ENCODE results near the gene ADGRV1.

The ADGRV1 gene

DNA sequence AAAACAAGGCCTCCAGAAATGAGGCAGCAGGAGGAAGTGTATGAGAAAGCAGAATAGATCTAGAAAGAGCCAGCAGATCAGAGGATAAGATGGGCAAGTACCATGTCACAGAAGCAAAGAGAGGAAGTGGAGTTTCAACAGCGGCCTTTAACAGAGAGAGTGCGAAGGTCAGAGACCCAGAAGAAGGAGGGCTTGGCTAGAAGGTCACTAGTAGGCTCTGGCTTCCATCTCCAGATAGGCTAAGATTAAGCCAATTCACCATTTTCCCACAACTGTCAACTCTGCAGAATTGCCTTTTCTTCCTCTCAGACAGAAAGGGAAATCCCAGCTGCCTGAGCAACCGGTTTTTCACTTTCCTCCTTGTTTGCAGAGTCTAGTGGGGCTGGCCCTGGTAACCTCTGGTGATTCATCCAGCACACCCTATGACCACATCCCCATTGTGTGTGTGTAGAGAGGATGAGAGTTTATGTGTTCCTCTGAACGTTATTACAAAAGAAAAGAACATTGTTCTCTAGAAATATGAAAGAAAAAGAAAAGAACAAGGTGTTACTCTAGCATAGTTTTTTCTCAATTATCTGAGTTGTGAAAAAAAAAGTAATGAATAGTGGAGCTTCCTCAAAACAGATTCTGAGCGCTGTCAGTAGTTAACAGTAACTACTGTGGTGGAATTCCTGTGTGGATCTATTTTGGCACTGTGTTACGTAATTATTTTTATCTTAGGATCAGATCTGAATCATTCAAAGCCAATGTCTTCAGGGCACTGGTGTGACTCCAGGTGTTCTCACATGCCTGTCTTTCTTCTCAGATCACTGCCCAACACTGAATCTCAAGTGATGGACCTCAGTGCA is 604.2 kb downstream of the ADGRV1 start:
- DNase-seq (ENCODE audit: low read depth in 2 of 2), result peak; percentile 41 to 61

DNA sequence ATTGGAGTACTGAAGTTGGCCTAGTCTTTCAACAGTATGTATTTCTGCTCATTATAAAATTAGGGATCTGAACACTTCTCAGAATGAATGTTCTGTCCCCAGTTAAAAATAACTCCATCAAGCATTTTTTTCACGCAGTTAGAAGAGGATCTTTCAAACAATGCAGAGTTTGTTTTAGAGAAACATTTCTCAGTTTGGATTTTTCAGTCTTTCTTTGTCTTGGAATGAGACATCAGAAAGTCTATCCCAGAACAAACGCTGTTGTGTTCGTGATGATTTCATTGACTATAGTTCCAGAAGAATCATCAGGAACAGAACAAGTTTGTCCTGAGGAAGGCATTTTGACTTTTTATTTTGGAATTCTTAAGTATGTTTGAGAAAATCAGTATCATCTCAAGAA is 605.8 kb downstream of the ADGRV1 start:
- DNase-seq (ENCODE audit: low read depth in 2 of 2), result no peak

DNA sequence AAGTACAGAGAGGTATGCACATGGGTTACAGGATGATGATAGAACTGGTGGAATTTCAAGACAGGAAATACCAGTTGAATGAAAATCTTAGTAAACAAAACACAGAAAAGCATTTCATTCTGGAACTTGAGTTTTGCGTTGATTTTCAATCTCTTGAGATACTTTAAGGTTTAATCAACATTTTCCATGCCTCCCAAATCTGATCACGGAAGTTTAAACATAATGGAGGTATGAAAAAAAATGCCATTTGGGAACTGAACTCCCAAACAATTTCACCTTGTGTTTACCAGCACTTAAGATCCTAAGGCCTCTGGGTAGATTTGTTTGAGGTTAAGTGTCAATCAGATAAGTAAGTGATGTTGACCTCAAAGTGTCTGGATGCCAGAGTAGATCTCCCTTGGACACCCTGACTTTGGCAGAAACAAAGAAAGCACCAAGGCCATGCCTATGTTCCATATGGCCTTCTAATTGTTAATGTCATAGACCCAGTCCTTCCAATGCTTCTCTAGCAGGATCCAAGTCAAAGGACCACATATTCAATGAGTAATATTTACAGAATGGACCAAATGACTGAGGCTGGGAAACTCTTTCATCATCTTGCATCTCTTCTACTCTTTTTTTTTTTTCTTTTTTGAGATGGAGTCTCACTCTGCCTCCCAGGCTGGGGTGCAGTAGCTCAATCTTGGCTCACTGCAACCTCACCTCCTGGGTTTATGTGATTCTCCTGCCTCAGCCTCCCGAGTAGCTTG is 607.6 kb downstream of the ADGRV1 start:
- DNase-seq (ENCODE audit: low read depth in 2 of 2), result no peak

DNA sequence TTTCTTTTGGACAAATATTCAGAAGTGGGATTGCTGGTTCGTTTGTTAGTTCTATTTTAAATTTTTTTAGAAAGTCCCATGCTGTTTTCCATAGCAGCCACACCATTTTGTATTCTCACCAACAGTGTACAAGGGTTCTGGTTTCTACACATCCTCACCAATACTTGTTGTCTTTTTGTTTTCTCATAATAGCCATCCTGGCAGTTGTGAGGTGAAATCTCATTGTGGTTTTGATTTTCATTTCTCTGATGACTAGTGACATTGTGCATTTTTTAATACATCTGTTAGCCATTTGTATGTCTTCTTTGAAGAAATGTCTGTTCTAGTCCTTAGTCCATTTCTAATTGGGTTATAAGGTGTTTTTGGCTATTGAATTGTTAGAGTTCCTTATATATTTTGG is 610.3 kb downstream of the ADGRV1 start:
- DNase-seq (ENCODE audit: low read depth in 2 of 2), result no peak

DNA sequence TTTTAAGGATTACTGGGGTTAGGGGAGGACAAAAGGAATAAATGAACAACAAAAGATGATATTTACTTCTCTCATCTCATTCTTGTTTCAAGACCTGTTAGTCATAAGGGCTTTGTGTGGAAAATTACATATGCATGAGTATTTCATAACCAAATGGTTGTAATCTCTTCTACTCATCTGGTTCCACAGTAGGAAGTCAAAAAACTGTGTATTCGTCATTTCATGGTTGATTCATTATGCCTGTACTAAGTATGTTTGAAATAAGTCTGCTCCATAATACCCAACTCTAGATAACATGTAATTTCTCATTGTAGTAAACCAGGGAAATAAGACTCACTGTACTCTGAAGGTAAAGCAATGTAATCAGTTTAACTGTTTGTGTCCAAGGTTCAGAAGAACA is 611.7 kb downstream of the ADGRV1 start:
- no peak for DNase-seq (ENCODE audit: low read depth in 2 of 2)

DNA sequence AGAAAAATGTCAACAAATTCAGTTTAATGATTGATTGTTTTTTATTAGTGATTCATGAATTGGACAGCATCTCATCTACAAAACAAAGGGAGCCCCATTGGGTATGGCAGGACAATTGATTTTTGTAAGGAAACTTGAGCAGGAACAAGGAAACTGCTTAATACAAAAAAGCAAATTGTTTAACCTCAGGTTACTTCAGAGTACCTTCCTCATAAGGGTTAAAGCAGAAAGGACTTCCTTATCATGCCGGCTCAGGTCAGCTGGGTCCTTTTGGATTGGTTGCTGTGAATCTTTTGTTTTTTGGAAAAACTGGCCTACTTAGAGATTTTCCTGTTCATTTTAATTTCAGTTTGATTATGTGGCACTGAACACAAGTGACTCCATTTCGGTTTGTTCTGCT is 612.7 kb downstream of the ADGRV1 start:
- no peak for DNase-seq (ENCODE audit: low read depth in 2 of 2)

DNA sequence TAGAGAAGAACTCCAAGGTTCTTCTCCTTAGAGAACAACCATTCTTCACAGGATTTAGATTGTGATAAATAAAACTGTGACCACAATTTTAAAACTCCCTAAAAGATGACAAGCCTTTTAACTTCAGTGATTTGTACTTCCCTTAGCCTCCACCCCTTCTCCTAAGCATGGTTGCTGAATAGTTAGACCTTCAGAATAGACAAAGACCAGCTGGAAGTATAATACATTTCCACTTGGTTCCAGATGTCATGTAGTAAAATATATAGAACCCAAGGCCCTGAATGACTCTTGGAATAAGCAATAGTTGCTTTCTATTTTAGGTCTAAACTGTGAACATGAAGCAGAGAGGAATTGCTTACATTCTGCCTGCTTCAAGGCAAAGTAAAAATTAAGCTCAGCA is 615.8 kb downstream of the ADGRV1 start:
- DNase-seq (ENCODE audit: low read depth in 2 of 2), result no peak

DNA sequence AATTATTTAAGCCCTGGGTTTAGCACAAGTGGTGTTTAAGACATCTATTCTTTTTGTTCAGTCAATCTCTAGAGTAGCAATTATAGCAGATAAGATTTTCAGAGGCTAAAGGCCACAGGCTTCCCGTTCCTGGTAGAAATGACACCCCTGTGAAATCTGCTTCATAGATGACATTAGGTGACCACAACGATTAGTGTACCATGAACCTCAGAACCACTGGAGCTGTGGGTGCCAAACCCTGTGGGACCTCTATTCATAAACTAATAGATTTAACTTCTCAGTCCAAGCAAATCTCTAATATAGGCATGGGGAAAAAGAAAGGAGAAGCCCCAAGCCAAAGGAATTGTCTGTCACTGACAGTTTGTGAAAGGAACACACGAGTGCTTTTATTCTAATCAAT is 617.1 kb downstream of the ADGRV1 start:
- no peak for DNase-seq (ENCODE audit: low read depth in 2 of 2)

DNA sequence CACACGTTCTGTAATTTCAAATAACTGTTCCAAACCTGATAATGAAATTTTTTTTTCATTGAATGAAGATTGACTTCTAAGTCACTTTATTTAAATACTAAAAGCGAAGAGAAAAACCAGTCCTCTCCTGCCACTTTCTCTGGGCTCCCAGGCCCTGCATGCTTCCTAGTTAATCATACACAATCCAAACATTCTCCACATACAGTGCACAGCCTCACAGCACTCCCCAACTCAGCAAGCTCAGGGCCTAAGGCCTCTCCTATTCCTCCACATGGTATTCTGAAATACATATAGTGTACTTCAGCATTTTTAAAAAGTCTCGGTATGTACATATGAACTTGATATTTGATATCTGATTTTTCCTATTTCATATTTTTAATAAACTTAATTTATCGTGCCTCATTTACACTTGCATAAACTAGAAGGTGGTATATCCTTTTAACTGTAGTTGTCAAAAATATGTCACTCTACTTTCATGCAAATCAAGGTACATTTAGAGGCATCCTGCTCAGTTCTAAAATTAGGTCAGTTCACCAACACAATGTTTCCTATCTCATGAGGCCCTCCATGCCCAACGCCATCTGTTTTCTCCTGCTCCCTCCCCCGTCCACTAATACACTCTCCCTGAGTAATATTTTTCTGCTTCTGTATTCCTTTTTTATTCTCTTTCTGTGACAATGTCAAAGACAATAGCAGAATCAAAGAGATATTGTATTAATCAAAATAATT is 617.9 kb downstream of the ADGRV1 start:
- no peak for DNase-seq (ENCODE audit: low read depth in 2 of 2)

DNA sequence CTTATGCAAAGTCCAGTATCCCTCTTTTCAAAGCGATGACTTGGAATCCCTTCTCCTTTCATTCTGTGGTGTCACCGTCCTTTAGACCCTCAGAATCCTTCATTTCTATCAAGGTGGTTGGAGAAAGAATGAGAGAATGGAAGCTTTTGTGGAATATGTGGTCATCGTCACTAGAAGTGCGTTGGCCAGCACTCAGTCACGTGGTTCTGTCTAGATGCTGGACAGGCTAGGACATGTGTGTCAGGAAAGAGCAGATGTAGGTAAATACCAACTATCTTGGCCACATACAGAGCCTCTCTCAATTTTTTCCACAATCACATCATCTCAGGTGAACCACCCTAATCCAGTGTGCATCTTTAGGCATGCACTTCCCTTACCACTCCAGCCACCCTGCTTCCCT is 618.5 kb downstream of the ADGRV1 start:
- no peak for DNase-seq (ENCODE audit: low read depth in 2 of 2)

DNA sequence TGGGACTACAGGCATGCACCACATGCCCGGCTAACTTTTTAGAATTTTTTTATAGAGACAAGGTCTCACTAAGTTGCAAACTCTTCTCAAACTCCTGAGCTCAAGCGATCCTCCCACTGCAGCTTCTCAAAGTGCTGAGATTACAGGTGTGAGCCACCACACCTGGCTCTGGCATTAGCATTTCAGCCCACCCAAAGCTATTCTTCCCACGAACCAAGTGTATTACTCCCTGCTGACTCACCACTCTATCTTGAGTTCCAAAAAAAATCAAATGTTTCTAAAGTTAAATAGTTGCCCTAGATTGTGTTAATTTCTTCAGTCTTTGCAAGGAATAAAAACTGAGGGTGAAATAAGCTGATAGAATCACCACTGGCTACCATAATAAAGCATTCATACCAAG is 619.0 kb downstream of the ADGRV1 start:
- DNase-seq (ENCODE audit: low read depth in 2 of 2), result no peak

DNA sequence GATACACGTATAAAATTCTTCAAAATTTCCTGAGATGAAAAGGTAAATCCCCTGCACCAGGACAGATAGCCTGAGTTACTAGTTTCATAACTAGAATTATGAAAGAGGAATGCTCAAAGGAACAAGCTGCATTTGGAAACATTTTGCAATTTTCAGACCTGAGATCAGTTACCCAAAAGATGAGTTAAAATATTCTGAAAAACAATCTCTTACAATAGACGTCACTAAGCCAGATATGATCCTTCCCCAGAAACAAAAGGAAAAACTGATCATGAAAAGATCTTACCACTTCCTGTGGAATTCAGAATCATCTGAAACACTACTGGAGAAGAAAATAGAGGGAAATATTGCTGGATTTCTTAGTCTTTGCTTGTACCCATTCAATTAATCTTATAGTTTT is 619.9 kb downstream of the ADGRV1 start:
- no peak for DNase-seq (ENCODE audit: low read depth in 2 of 2)

DNA sequence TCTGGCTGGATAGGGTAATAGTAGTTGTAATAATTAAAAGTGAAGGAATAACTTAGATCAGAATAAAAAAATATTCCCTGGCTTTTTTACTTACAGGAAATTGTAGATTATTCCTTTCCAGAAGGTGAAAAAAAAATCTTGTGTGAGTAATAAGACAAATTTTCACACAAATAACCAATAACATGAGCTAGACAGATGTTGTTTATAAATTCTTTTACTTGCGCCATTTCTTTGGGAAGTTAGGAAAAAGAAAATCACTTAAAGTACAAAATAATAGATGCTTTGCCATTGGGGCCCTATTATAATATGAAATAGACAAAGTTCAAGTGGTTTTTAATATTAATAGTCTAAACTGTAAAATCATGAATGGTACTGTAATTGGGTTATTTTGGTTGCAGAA is 620.4 kb downstream of the ADGRV1 start:
- no peak for DNase-seq (ENCODE audit: low read depth in 2 of 2)

DNA sequence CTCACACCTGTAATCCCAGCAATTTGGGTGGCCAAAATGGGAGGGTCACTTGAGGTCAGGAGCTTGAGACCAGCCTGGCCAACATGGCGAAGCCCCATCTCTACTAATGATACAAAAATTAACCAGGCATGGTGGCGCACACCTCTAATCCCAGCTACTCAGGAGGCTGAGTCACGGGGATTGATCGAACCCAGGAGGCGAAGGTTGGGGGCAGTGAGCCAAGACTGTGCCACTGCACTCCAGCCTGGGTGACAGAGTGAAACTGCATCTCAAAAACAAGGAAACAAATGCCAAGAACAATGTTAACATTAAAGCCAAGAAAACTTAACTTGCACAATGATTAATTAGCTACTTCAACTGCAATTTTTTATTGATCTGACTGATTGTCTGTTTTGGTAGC is 621.9 kb downstream of the ADGRV1 start:
- no peak for DNase-seq (ENCODE audit: low read depth in 2 of 2)

DNA sequence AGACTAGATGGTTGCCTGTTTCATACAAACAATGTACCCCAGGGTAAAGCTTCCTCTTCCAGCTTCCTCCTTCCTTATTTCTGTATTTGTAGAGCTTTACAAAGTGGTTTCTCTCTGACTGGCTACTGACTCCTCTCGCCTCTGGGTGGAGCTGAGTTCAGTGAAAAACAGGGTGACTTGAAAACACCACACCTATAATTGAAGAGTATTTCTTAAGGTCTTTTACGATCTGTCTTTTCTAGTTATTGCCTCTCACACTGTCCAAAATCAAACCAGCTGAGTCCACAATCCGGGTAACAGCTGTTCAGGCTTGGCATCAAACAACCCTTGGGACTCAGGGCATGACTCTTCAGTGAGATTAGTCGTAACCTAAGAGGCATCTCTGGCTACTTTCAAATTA is 624.2 kb downstream of the ADGRV1 start:
- no peak for DNase-seq (ENCODE audit: low read depth in 2 of 2)

DNA sequence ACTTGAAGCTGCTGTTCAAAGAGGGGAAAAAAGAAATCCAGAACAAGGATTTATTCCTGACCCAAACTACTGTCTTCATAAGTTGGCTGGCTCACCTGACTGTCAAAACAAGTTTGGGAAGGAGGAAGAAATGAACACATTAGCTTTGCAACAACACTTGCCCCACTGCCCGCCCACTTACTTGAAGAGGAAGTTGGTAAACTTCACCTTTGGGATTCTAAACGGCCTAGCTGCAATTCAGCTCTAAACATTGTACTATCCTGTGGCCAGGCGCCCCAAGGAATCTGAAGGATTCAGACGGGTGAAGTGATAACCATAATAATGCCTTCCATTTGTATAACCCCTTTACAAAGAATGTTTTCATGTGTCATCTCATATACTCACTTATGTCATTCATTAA is 625.1 kb downstream of the ADGRV1 start:
- no peak for DNase-seq (ENCODE audit: low read depth in 2 of 2)

DNA sequence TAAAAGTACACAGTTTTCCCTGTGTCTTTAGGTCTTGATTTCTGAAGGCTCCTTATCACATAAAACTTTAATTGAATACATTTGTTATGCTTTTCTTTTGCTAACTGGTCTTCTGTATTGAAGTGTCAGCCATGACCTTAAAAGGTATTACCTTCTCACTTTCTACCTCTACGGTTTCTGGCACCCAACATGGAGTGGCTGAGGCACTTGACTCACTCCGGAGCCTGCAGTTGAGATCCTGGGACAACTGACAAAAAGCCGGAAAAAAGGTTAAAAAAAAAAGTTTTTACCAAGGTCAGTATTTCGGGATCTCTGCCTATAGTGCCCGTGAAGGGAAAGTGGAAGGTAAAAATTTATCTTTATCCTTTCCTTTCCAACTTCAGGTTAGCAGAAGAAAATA is 627.5 kb downstream of the ADGRV1 start:
- no peak for DNase-seq (ENCODE audit: low read depth in 2 of 2)

DNA sequence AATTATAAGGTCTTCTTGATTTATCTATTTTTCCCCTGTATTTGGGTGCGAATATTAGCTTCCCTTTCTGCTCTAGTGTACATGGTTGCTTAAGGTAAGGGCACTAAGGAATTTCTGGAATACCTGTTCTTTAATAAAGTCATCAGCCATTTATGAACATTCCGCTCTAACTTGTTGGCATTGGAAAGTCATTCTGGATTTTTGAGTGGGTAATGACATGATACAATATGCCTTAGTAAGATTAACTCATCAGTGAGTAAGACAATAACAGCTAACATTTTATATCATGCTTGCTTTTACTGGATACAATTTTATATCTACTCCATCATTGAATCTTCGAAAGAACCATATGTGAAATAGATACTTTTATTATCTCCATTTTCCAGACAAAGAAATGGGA is 628.4 kb downstream of the ADGRV1 start:
- DNase-seq (ENCODE audit: low read depth in 2 of 2), result no peak

DNA sequence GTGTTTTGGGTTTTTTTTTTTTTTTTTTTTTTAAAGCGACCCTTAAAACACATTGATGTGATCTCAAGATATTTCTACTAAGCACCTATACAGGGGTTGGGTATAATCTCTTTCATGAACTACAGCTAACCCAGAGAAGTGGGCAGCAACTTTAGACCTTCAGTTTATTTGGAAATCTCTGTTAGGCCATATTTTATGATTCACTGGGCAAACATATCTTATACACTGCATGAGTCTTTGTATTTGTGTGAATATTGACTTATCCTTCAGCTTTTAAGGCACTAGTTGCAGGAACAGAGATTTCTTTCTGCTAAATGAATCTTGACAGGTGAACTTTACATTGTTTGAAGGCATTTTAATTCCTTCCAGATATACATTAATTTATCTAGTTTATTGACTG is 630.2 kb downstream of the ADGRV1 start:
- no peak for DNase-seq (ENCODE audit: low read depth in 2 of 2)

DNA sequence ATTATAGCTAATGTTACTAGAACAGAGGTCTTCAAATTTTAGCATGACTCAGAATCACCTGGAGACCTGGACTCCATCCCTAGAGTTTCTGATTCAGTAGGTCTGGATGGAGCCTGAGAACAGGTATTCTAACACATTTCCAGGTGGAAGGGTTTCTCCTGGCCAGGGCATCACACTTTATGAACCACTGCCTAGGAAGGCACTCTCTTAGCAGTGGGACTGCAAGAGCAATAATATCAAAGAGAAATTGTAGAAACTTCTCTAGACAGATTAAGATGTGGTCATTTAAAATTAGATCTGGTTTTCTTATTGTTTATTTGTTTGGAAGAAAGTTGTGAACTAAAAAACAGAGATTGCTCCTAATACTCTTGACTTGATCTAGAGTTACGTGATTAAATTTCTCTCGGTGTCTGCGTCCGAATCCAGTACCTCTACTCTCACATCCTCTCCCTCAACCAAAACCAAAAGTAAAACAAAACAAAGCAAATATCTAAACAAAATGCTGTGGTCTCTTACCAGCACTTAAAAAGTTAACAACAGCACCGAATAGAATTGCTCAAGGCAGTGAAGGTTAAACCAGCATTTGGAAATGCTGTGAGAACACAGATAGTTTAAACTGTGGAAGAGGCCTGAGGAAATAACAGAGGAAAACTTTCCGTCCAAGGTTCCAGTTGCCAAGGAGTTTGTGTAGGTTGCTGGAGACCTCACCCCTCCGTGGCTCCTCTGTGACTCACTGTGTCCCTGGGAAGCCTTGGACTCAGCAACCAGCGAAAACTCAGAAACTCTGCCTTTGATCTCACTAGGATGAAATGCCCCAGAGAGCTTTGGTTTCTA is 631.1 kb downstream of the ADGRV1 start:
- DNase-seq (ENCODE audit: low read depth in 2 of 2), result no peak

DNA sequence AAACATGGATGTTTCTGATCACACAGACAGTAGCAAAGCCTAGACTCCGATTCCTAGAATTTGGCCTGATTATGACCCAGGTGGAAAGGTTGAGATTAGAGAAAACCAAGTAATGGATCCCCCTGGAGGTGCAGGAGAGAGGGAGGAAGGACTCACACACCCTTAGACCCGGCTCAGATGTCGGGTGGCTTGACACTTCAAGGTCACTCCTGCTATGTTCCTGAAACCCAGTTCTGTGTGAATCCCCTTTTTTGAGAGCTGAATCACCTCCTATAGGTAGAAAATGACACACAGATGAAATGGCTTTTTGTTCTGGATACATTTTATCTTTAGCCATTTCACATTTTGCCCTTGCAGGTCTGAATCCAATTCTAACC is 631.7 kb downstream of the ADGRV1 start:
- no peak for DNase-seq (ENCODE audit: low read depth in 2 of 2)

DNA sequence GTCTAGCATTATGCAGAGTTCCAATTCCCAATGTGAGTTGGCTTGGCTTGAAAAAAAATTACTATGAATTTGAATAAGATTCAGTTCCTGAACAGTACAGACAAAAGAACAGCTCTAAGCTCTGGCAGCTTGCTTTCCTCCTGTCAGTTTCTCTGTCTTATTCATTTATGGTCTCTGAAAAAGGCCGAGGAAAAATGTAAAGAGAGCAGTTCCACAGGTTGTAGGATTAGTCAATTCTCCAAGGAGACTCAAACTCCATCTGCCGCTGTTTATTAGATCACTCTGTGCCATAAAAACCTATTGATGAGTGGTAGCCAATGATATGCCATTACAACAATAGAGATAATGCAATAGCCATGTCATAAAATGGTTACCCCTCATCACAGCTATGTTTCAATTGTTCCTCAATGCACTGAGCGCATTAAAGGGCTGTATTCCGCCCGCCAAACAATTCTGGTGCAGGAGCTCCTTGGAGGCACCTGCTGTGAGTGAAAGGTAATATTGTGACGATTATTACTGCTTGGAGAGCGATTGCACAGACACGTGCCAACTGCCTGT is 636.3 kb downstream of the ADGRV1 start:
- no peak for DNase-seq (ENCODE audit: low read depth in 2 of 2)
